Stimulated activated naive CD8-positive, alpha-beta T cell treated with anti-CD3 and anti-CD28 coated beads, Interleukin-15, amount 100 ng/mL, for 72 hours (primary cell): ENCODE data around the gene TOPBP1.
"Not testable (repeated sequence)": the region's sequence is repeated elsewhere in the genome, so short reads cannot be mapped to it uniquely, and the experiment has no call there.

ENCODE experiments used
- ATAC-seq: fragments of 150-1000 bp; cut with Tn5 transposase; 2 replicates; pipeline ENCODE4 v1.10.0; 2021; ENCODE audit warnings: mild to moderate bottlenecking, moderate library complexity
- DNase-seq, 2 donors: peaks; one replicate each; pipeline ENCODE4 v3.0.0; 2021 to 2022
- H3K27ac Mint-ChIP-seq, 2 donors: one replicate each; pipeline ENCODE4 v1.8.0; 2022; ENCODE audit warnings: mild to moderate bottlenecking in 2 of 2, mixed read lengths in 2 of 2, moderate library complexity in 2 of 2
- H3K27me3 Mint-ChIP-seq: one replicate; pipeline ENCODE4 v1.8.0; 2022; ENCODE audit warnings: mixed read lengths
- H3K4me1 Mint-ChIP-seq: one replicate; pipeline ENCODE4 v1.8.0; 2022; ENCODE audit warnings: mild to moderate bottlenecking, mixed read lengths
- H3K4me3 Mint-ChIP-seq, 2 donors: one replicate each; pipeline ENCODE4 v1.8.0; 2022; ENCODE audit warnings: mild to moderate bottlenecking in 2 of 2, mixed read lengths in 2 of 2, moderate library complexity in 1 of 2
- H3K9me3 Mint-ChIP-seq, 2 donors: one replicate each; pipeline ENCODE4 v1.8.0; 2022; ENCODE audit warnings: mixed read lengths in 2 of 2

TOPBP1 gene

GRCh38 chr3:133573054-133573628 is 88.6 kb downstream of the TOPBP1 start:
- Mint-ChIP-seq H3K27ac (peak overlapping the region; percentile 98 to 99), H3K4me1 (peaks cover 56% of the 10 kb centered on the region), H3K4me3 (peak overlapping the region; percentile 81 to 92), H3K9me3 (no peaks in the 10 kb centered on the region), H3K27me3 (no peaks in the 10 kb centered on the region)
- DNase-seq (peak; percentile 100), ATAC-seq (peak; percentile 75)

DNA sequence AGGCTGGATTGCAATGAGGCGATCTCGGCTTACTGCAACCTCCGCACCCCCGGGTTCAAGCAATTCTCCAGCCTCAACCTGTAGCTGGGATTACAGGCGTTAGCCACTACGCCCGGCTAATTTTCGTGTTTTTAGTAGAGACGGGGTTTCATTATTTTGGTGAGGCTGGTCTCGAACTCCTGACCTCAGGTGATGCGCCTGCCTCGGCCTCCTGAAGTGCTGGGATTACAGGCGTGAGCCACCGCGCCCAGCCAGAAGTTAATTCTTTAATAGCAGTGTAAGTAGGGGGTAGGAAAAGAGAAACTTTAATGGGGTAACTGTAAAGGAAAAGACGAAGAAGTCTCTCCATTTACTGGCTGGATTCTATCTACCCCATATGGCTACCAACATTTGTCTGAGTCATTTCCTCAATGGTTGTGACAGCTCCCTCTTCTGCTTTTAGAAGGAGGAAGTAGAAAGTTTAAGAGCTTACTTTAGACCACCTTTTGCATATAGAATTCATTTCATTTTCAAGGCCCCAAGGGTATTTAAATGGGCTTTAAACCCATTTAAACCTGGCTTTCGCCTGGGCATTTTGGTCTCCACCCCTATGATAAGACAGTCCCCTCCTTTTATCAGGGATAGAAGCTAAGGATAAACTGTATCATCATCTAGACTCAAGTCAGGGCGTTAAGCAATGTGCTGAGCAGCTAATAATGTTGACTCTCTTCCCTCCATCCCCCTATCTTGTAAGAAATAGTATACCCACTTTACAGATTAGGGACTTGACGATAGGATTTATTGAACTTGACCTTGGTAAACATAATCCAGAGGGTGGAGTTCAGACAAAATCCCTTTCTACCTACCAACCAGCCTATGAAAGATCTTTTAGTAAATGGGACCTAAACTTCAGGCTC is 89.3 kb downstream of the TOPBP1 start:
- peak overlapping the region; percentile 81 to 92 for H3K4me3 Mint-ChIP-seq
- peaks cover 48% of the 10 kb centered on the region for H3K4me1 Mint-ChIP-seq
- ATAC-seq (no peak), DNase-seq (peak; percentile 28 to 38)
- no peaks in the 10 kb centered on the region for H3K27me3 Mint-ChIP-seq
- H3K27ac Mint-ChIP-seq: peak overlapping the region; percentile 98 to 99
- H3K9me3 Mint-ChIP-seq: no peaks in the 10 kb centered on the region

- ATAC-seq: no peak
- Mint-ChIP-seq H3K9me3 (no peaks in the 10 kb centered on the region), H3K4me3 (no peak overlapping the region), H3K4me1 (peaks cover 34% of the 10 kb centered on the region), H3K27me3 (no peaks in the 10 kb centered on the region), H3K27ac (no peak overlapping the region)
- DNase-seq: no peak
These were observed 90.8 kb downstream of the TOPBP1 start for GRCh38 chr3:133570937-133571320.

GRCh38 chr3:133570139-133570936 is 91.4 kb downstream of the TOPBP1 start:
- no peaks in the 10 kb centered on the region for H3K27me3 Mint-ChIP-seq
- ATAC-seq: no peak
- H3K4me3 Mint-ChIP-seq: no peak overlapping the region
- no peak for DNase-seq
- H3K27ac Mint-ChIP-seq: no peak overlapping the region
- H3K4me1 Mint-ChIP-seq: peaks cover 30% of the 10 kb centered on the region
- no peaks in the 10 kb centered on the region for H3K9me3 Mint-ChIP-seq

- H3K4me1 Mint-ChIP-seq: peaks cover 30% of the 10 kb centered on the region
- DNase-seq: no peak
- no peaks in the 10 kb centered on the region for H3K27me3 Mint-ChIP-seq
- no peaks in the 10 kb centered on the region for H3K9me3 Mint-ChIP-seq
- H3K27ac Mint-ChIP-seq: no peak overlapping the region
- ATAC-seq: no peak
- H3K4me3 Mint-ChIP-seq: no peak overlapping the region
These were observed 93.3 kb downstream of the TOPBP1 start for GRCh38 chr3:133568294-133569014.

GRCh38 chr3:133563816-133564215 is 97.9 kb downstream of the TOPBP1 start:
- Mint-ChIP-seq H3K9me3 (peaks cover 0 to under 1% of the 10 kb centered on the region in 2 donors), H3K27ac (peak overlapping the region in 1 of 2 donors; percentile 13), H3K27me3 (no peaks in the 10 kb centered on the region), H3K4me3 (no peak overlapping the region), H3K4me1 (no peaks in the 10 kb centered on the region)
- DNase-seq (no peak), ATAC-seq (no peak)

DNA sequence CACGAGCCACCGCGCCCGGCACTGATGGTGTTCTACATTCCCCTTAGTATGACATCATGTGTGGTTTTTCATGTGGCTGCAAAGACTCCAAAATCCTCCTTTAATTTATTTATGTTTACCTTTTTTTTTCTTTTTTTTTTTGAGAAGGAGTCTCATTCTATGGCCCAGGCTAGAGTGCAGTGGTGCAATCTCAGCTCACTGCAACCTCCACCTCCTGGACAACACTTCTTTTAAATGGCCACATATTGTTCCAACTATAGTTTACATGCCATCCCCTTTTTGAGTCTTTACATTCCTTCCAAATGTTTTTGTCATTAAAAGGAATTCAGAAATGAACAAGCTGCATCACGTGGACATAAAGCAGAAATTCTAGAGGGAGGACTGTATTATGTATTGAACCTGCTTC is 98.6 kb downstream of the TOPBP1 start:
- DNase-seq (no peak), ATAC-seq (no peak)
- no peaks in the 10 kb centered on the region for H3K4me1 Mint-ChIP-seq
- no peak overlapping the region for H3K4me3 Mint-ChIP-seq
- H3K9me3 Mint-ChIP-seq: peaks cover 0 to 6% of the 10 kb centered on the region in 2 donors
- H3K27ac Mint-ChIP-seq: no peak overlapping the region
- H3K27me3 Mint-ChIP-seq: no peaks in the 10 kb centered on the region

DNA sequence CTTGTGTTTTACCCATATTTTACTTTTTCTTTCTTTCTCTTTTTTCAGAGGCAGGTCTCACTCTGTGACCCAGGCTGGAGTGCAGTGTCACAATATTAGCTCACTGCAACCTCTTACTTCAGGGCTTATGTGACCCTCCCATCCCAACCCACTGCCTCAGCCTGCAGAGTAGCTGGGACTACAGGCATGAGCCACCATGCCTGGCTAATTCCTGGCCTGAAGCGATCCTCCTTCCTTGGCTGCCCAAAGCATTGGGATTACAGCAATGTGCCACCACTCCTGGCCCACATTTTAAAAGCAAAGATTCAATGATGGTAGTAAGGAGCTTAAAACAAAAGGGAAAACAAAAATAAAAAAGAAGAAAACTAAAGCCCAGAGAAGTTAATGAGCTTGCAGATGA is 99.4 kb downstream of the TOPBP1 start:
- Mint-ChIP-seq H3K9me3 (peaks cover 0 to 6% of the 10 kb centered on the region in 2 donors), H3K27ac (no peak overlapping the region), H3K27me3 (no peaks in the 10 kb centered on the region), H3K4me1 (no peaks in the 10 kb centered on the region), H3K4me3 (no peak overlapping the region)
- ATAC-seq (no peak), DNase-seq (no peak)

GRCh38 chr3:133561679-133562078 is 100.1 kb downstream of the TOPBP1 start:
- no peak overlapping the region for H3K27ac Mint-ChIP-seq
- ATAC-seq (no peak), DNase-seq (no peak)
- H3K27me3 Mint-ChIP-seq: no peaks in the 10 kb centered on the region
- H3K4me1 Mint-ChIP-seq: no peaks in the 10 kb centered on the region
- H3K4me3 Mint-ChIP-seq: no peak overlapping the region
- H3K9me3 Mint-ChIP-seq: peaks cover 0 to 6% of the 10 kb centered on the region in 2 donors

GRCh38 chr3:133551589-133551988 is 110.2 kb downstream of the TOPBP1 start:
- H3K9me3 Mint-ChIP-seq, H3K27ac Mint-ChIP-seq, DNase-seq, H3K4me1 Mint-ChIP-seq, ATAC-seq, H3K27me3 Mint-ChIP-seq, H3K4me3 Mint-ChIP-seq: not testable (repeated sequence)
